HG02588 (cell line): ENCODE data around the gene CHCHD6.

Source experiments
- ATAC-seq: cut with Tn5 transposase; IDR thresholded peaks from one replicate; pipeline ENCODE4 v1.9.1; 2021; ENCODE audit warnings: mild to moderate bottlenecking, moderate library complexity; ENCODE audit not compliant: unreplicated experiment

Gene CHCHD6

DNA sequence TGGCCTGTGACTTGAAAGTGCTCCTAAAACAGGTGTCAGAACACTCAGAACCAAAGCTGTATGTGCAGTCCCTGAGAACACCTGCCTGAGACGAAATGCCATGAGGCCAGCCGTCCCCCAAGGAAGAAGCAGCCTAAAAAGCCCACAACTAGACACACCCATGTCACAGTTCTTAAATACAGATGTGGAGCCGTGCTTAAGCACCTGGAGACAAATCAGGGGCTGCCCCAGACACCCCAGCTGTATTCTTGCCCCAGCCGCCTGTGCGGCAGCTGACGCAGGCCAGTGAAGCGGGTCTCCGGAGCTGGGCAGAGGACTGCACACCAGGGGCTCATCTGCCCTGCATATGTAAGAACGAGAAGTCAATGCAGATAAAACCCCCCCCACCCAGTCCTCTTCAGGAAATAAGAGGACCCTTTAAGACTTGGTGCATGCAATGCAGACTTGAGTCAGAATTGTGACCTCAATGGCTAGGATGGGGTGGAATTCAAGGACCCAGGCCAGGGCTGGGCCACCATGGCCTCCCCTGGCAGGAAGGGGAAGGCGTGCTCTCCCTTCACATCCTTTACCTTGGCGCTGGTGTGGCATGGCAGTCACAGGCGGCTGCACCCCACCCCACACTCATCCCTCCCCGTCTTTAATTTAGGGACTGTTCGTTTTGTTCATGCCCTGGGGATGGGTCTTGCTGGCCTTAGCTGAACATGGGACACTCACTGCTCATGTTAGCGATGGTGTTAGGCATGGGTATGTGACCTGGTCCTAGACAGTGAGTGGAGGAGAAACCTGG lies 251.2 kb downstream of the CHCHD6 start:
- ATAC-seq = peak; percentile 58

DNA sequence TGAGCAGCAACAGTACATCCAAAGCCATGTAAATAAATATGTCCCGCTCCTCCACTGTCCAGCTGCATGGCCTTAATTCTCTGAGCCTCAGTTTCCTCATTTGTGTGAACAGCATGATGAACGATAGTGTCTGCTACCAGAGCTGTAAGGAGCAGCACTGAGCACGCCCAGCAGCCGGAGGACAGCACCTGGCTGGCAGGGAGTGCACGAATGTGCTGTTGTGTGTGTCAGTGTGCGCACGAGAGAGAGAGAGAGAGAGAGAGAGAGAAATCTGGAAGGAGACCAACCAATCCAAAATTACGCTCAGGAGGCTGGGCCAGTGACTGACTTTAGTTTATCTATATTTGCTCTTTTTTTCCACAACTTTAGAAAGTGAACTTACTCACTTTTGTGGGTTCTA lies 252.3 kb downstream of the CHCHD6 start:
- no peak for ATAC-seq

DNA sequence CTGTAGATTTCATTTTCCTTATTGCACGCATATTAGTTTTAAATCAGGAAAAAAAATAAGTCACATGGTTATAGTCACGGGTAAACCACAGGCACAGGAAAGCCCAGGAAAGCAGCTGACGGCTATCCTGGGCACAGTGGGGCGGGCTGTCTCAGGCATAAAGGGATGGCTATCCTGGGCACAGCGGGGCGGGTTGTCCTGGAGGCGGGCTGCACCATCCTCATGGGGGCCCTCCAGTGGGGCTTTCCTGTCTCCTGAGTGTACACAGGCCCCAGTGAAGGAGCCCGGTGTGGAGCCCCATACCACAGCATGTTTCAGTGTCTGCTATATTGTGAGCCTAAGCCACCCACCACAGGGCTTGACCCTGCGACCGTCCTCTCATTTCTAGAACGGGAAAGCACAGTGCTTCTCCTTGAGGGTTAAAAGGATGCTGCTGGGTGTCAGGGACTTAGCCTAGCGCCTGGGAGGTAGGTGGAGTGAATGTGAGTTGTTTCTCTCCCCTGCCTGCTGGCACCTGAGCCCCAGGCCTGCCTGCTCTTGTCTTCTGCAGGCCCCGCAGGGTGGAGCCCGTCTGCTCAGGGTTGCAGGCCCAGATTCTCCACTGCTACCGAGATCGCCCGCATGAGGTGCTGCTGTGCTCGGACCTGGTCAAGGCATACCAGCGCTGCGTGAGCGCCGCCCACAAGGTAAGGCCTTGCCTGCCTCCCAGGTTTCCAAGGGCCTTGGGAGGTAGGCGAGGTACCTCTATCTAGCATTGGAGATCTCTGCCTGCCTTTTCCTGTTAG lies 253.0 kb downstream of the CHCHD6 start:
- no peak for ATAC-seq

DNA sequence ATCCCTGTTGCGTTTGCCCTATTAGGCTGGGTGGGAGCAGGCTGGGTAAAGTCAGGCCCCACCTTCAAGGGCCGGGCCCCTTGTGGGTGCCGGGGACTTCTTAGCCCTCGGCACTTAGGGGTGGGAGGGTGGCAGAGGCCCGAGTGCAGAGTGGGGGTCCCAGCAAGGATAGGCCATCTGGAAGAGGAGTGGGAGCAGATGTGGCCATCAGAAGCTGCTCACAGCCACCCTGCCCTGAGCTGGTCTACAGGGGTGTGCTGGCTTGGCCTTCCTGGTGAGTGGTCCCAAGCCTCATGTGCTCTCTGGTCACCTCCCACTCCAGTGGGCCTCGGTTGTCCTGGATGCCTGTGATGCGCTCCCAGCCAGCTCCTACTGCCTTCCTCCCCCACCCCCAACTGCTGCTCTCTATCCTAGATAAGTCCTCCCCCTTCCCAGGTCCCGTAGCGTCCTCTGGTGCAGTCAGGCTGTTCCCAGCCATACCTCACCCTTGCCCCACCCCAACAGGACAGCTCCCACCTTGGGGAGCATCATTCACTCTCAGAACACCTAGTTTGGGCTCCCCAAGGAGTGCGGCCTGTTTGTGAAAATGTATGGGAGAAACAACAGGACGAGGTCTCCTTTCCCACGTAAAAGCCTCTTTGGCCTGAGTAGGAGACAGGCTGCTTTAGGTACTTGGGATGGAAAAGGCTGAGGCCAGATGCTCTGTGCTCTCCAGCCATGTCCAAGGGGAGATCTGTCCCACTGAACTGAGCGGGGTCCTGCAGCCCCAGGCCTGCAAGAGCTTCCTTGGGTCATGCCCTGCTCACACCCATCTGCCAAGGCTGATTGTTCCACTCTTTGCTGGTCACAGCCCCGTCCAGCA lies 254.0 kb downstream of the CHCHD6 start:
- no peak for ATAC-seq

DNA sequence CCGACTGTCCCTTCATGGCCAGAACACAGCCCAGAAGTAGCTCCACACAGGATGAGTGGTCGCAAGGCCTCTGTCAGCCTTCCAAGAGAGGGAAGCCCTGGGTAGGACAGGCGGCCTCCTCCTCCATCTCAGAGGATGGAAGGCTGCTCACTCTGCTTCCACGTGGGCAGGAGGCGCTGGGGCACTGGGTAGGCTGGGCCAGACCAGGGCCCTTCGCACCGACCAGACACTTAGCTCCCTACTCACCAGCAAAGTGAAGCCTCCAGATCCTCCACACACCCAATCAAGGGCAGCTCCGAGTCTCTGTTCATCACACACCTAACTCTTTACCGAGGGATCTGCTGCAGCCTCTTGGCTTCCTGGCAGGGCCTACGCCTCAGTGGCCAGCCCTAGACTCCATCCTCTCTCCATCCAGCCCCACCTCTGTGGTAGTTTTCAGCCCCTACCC lies 254.6 kb downstream of the CHCHD6 start:
- ATAC-seq = no peak

DNA sequence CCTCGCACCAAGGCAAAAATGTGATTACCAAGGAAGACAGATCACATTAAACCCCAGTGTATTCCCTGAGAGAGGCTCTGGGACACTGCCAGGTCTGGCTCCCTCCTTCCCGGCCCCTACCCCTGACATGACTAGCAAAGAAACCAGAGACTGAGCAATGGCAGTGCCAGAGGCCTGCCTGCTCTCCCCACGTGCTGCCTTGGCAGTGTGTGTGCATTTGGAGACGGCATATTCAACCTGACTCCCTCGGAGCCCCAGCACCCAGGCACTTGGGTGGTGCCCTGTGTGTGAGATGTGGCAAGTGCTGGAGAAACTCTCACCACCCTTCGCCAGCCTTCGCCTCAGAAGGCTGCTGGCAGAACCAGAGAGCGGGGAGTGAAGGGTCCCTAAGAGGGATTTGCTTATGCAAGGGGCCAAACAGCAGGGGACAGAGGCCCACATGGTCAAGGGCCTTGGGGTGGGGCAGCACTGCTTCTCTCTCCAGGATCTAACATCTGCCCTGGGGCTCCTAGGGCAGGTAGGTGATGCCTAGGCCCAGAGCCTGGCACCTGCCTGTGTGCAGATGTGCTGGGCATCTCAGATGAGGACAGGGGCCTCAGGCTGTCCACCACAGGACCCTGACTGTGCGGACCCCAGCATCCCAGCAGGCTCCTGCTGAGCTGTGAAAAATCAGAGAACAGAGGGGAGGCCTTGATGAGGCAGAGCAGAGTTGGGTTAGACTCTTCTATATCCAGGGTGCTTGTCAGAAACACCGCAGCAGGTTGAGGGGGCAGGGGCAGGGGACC lies 255.3 kb downstream of the CHCHD6 start:
- ATAC-seq = no peak

DNA sequence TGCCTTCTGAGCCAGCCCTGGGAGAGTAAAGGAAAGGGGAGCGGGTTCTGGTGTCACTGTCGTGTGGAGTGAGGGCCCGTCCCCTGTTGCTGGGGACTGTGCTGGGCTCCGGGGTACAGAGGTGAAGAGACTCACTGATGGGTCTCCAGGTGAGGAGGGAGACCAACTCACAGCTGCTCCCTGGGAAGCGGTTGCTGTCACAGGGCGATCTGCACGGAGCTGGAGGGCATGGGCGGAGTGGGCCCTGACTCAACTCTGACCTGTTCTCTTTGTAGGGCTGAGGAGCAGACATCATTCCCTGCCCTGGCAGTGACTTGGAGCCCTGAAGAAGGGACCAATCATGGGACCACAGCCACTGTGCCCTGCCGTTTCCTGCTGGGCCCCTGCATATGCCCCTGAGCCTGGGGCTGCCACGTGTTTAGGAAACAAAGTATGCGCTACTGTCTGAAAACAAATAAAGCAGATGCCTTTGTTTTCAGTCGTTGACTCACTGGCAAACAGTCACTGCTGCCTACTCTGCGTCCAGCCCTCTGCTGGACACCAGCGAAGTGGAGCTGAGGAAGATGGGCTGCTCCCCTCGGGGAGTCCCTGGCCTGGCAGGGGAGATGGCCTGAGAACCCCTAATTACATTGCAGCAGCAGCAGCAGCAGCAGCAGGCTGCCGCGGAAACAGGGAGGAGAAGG lies 256.0 kb downstream of the CHCHD6 start:
- ATAC-seq = no peak

DNA sequence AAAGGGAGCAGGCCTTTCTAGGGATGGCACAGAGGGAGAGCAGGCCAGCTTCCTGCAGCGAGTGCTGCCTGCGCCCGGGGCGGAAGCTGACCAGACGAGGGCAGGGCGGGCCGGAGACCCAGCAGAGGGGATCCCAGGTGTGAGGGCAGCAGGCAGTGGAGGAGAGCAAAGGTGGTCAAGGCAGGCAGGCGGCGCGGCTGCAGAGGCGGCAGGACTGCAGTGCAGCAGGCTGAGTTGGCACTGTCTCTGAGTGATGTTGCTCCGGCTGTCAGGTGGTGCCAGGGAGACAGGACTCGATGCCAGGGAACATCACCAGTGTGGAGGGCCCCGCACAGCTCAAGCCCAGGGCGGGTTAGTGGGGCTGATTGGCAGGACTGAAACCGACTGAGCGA lies 256.6 kb downstream of the CHCHD6 start:
- no peak for ATAC-seq

DNA sequence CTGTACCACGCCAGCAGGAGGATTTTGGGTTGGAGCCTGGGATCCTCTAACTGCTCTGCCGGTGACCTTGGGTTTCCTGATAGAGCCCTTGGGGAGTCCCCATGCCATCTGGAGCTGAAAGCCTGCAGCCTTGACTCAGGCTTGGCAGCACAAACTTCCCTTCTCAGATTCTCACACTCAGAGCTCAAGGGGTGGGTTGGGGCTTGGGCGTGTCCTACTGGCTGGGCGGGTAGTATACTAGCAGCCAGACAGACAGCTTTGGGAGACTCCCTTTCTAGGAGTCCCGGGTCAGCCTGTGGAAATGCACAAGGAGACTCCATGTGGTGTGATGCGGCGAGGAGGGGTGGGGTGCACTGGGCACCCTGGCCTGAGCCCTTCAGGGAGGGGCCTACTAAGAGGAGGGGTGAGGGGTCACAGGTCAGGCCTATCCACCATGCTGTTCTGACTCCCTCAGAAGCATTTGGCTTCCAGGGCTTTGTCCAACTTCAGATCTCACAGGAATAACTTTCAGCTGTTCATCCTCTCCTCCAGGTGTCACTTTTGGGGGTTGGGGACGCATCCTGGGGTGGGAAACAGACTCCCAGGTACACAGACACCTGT lies 257.3 kb downstream of the CHCHD6 start:
- ATAC-seq = no peak

DNA sequence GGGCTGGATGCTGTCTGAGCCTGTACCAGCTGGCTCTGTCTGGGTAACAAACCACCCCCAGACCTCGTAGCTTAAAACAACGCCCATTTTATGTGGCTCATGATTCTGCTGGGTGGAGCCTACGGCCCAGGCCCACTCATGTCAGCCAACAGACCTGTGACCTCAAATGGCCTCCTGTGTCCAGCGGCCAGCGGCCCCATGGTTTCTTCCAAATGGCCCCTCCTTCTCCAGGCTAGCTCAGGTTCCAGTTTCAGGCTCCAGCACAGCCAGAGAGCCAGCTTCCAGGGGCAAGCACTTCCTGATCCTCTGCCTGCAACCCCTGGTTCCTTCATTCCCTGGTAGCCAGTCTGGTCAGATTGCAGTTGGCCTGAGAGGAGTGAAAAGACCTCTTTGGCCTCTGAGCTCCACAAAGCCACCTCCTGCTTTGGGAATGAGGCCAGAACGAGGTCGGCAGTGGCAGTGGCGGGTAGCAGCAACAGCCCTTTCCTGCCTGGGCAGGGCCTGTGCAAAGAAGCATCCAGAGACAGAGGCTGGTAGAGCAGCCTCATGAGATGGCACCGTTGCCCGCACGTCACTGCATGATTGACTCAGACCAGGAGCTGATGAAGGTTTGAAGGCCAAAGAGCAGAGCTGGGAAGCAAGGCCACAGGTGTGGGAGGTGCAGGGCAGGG lies 257.9 kb downstream of the CHCHD6 start:
- ATAC-seq = no peak

DNA sequence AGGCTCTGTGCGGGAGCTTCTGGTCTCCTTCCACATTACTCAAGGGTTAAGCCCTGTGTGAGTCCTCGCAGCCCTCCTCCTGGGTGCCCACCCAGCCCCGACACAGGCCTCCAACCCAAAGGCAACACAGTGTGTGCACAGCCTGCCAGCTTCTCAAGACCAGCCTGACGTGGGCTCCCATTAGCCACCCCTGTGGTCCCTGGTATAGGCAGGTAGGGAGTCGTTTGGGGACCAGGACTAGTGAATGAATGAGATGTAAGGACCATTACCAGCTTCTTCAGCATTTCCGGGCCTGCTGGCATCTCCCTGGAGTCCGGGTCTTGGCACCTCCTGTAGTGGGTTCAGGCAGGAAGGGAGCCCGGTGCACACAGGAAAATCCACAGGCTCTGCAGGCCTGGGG lies 258.7 kb downstream of the CHCHD6 start:
- no peak for ATAC-seq

DNA sequence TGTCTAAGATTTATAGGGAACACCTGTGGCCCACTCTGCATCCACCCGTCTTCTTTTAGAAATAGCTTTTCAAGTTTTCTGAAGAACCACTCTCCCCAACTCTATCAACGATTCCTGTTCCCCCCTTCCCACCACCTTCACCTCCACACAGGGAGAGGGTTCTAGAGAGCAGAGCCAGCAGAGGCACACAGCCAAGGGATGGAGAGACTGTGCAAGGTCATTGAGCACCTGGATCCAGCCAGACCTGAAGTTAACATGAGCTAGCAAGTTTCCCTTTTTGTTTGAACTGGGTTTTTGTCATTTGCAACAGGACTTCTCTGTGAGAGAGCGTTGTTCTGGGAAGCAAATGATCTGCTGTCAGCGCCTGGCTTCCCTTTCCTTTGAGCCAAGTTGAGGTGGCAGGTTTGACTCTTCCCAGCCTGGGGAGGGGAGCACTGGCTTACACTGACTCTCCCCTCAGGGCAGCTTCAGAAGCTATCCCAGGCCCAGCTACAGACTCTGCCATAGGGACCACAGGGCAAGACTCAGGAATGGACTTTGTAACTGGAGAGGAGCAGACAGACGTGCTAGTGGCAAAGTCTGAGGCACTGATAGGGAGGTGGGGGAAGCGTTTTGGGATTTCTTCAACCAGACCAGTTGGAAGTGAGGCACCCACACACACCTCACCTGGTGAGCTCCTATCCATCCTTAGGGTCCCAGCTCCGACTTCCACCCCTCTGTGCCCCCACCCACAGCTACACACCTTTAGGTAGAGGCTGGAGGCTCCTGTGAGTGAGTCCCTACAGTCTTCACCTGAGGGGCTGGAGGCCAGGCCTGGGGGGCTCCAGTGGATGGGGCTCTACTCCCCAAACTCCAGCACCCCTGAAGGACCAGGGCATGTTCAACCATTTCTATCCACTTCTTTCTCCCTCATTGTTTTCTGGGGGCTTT lies 259.5 kb downstream of the CHCHD6 start:
- ATAC-seq = no peak

DNA sequence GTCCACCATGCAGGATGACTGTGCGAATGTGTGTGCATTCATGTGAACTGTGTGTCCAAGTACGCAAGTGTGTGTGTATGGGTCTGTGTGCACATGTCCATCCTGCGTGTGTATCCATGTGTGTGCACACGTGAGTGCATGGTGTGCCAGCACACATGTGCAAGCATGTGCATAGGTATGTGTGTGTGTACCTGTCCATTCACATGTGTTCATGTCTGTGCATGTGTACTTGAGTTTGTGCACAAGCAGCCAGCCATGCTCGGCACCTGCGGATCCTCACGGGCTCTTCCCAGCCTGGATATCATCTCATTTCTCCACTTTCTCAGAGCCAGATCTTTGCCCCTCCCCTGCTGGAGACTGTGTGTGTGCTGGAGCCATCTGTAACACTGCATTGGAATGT lies 260.2 kb downstream of the CHCHD6 start:
- no peak for ATAC-seq

DNA sequence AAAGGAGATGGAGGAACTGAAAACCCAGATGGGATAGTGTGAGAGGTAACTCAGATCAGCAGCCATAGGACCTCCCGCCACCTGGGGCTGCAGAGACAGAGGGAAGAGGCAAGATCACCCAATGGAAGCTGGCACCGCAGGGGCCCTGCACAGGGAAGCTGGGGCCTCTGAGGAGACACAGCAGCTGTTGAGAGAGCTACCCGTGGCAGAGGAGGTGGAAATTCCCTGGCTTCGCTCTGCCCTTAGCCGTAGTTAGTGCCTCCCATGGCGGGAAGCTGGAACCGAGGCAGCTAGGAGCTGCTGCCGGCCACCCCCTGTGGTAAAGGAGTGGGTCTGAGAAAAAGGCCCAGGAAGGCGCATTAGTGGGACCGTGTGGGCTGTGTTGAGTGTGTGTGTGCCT lies 260.9 kb downstream of the CHCHD6 start:
- ATAC-seq = no peak

DNA sequence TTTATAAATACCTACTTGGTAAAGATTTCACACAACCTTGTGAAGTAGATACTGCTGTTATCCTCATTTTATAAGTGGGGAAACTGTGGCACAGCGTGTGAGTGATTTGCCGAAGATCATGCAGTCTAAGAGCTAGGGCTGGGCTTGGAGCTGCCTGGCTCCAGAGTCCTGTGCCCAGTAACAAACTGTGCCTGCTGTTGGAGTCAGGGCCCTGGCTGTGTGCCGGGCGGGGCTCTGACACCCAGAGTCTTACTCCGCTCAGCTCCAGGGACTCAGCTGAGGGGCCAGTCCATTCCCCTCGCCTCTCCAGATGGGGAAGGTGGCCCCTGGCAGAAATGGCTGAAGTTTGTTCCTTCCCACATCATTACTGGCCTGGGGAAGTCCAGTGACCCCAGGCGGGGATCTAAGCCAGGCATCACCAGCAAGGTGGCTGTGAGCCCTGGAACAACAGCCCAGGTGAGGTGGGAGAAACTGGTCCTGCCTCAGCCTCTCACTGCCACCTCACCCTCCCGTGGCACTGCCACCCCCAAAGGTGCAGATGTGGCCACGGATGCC lies 261.6 kb downstream of the CHCHD6 start:
- ATAC-seq = no peak

DNA sequence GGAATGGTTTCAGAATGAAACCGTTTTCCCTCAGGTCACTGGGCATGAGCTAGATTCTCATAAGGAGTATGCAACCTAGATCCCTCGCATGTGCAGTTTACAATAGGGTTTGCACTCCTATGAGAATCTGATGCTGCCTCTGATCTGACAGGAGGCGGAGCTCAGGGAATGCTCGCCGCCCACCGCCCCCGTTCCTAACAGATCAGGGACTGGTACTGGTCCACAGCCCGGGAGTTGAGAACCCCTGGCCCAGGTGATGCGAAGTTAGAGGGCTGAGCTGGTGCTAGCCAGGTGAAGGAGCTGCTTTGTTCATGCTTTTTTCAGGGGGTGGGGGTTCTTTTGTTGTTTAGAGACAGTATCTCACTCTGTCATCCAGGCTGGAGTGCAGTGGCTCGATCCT lies 263.3 kb downstream of the CHCHD6 start:
- ATAC-seq = no peak
